Loucy (cell line): ENCODE measurements around the gene PCYT2.

Source experiments
- H2AFZ ChIP-seq: fragments of 200-600 bp; sonication (generic); 2 replicates; pipeline ENCODE4 v1.6.0; 2016; ENCODE audit warnings: antibody characterized with exemption, mild to moderate bottlenecking, low read length, moderate library complexity
- H3F3A ChIP-seq: fragments of 200-600 bp; 2 replicates; pipeline ENCODE4 v1.6.0; 2016; ENCODE audit warnings: antibody characterized with exemption, low read depth, mild to moderate bottlenecking
- H3K27me3 ChIP-seq: fragments of 200-600 bp; sonication (generic); 2 replicates; pipeline ENCODE4 v1.6.1; 2014; ENCODE audit warnings: low read length, mild to moderate bottlenecking; ENCODE audit not compliant: insufficient read depth, poor library complexity, severe bottlenecking
- H3K36me3 ChIP-seq: fragments of 200-600 bp; sonication (generic); 2 replicates; pipeline ENCODE4 v1.6.1; 2016; ENCODE audit warnings: low read length; ENCODE audit not compliant: insufficient read depth
- H3K4me1 ChIP-seq: fragments of 200-600 bp; sonication (generic); 2 replicates; pipeline ENCODE4 v1.5.1; 2014; ENCODE audit warnings: low read length, mild to moderate bottlenecking; ENCODE audit not compliant: insufficient read depth, poor library complexity, severe bottlenecking
- H3K4me2 ChIP-seq: fragments of 200-600 bp; sonication (generic); 2 replicates; pipeline ENCODE4 v1.6.0; 2014; ENCODE audit warnings: antibody characterized with exemption, low read length, low read depth, mild to moderate bottlenecking; ENCODE audit not compliant: poor library complexity, severe bottlenecking
- H3K4me3 ChIP-seq: fragments of 200-600 bp; sonication (generic); 2 replicates; pipeline ENCODE4 v1.5.1; 2014; ENCODE audit warnings: low read length, mild to moderate bottlenecking, mixed read lengths; ENCODE audit not compliant: poor library complexity, severe bottlenecking
- H3K79me2 ChIP-seq: fragments of 200-600 bp; sonication (generic); 2 replicates; pipeline ENCODE4 v1.6.1; 2014; ENCODE audit warnings: low read length; ENCODE audit not compliant: insufficient read depth
- H3K9ac ChIP-seq: fragments of 200-600 bp; sonication (generic); 2 replicates; pipeline ENCODE4 v1.6.0; 2014; ENCODE audit warnings: mild to moderate bottlenecking, low read depth, low read length, moderate library complexity; ENCODE audit not compliant: poor library complexity, severe bottlenecking
- H3K9me2 ChIP-seq: fragments of 200-600 bp; sonication (generic); replicated peaks from 2 replicates; pipeline ENCODE4 v1.6.1; 2016; ENCODE audit warnings: low read depth, low read length, mixed read lengths
- H3K9me3 ChIP-seq: fragments of 200-600 bp; sonication (generic); 2 replicates; pipeline ENCODE4 v1.6.1; 2014; ENCODE audit warnings: mild to moderate bottlenecking, antibody characterized with exemption, low read length, low read depth; ENCODE audit not compliant: insufficient read depth
- H4K20me1 ChIP-seq: fragments of 200-600 bp; sonication (generic); 2 replicates; pipeline ENCODE4 v1.6.0; 2014; ENCODE audit warnings: antibody characterized with exemption, low read length, mild to moderate bottlenecking; ENCODE audit not compliant: insufficient read depth, poor library complexity, severe bottlenecking
- EZH2phosphoT487 ChIP-seq: fragments of 200-600 bp; IDR thresholded peaks from 2 replicates; pipeline ENCODE4 v1.6.1; 2018; ENCODE audit warnings: antibody characterized with exemption, mild to moderate bottlenecking, moderate library complexity, borderline replicate concordance
- TF ChIP-seq, protein P1 (sequence below): fragments of 200-600 bp; sonication (generic); conservative IDR thresholded peaks from 2 replicates; pipeline ENCODE4 v1.5.1; 2014; ENCODE audit warnings: mild to moderate bottlenecking, antibody characterized with exemption, low read length

PCYT2 gene

DNA sequence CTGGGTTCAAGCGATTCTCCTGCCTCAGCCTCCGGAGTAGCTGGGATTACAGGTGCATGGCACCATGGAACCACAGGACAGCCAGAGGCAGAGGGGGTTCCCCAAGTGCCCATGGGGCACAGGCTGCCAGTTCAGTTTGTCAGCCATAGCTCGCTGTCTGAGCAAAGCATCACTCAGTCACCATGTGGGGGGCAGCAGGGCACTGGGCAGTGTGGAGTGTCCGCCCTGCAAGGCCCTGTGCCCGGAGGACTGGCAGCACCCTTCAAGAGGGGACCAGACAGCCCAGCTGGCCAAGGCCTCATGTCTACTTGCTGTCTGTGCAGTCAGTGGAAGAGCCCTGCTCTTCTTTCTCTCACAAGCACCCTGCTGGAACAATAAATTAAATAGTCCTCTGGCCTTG, 26.2 kb downstream of the PCYT2 start:
- TF ChIP-seq, protein P1, sequence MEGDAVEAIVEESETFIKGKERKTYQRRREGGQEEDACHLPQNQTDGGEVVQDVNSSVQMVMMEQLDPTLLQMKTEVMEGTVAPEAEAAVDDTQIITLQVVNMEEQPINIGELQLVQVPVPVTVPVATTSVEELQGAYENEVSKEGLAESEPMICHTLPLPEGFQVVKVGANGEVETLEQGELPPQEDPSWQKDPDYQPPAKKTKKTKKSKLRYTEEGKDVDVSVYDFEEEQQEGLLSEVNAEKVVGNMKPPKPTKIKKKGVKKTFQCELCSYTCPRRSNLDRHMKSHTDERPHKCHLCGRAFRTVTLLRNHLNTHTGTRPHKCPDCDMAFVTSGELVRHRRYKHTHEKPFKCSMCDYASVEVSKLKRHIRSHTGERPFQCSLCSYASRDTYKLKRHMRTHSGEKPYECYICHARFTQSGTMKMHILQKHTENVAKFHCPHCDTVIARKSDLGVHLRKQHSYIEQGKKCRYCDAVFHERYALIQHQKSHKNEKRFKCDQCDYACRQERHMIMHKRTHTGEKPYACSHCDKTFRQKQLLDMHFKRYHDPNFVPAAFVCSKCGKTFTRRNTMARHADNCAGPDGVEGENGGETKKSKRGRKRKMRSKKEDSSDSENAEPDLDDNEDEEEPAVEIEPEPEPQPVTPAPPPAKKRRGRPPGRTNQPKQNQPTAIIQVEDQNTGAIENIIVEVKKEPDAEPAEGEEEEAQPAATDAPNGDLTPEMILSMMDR: no peak
- no peak for TF ChIP-seq EZH2phosphoT487
- Histone ChIP-seq H3K9ac (no peak overlapping the region), H3K79me2 (peaks cover 65% of the 10 kb centered on the region), H4K20me1 (peaks cover 48% of the 10 kb centered on the region), H3K4me1 (peaks cover 16% of the 10 kb centered on the region), H2AFZ (no peak overlapping the region), H3K36me3 (peaks cover 65% of the 10 kb centered on the region), H3K9me3 (no peaks in the 10 kb centered on the region), H3K27me3 (no peaks in the 10 kb centered on the region), H3K9me2 (no peaks in the 10 kb centered on the region), H3F3A (no peaks in the 10 kb centered on the region), H3K4me3 (no peak overlapping the region), H3K4me2 (no peak overlapping the region)

DNA sequence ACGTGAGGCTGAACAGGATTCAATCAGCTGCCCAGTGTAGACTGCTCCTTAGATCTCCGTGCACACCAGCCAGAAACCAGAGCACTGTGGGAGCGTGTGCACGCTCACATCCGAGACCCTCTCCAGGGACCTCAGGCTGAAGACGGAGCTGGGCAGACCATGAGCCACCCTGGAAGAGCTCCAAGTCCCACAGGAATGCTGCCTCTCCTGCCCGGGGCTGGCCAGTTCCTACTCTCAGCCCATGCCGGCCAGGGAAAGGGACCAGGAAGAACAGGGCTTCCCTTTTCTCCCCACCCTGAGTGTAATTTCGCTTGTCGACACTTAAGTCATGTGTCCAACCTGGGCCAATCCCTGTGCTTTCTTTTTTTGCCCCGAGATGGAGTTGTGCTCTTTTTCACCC, 26.7 kb downstream of the PCYT2 start:
- Histone ChIP-seq H3K9me2 (no peaks in the 10 kb centered on the region), H3K9ac (no peak overlapping the region), H3K9me3 (no peaks in the 10 kb centered on the region), H4K20me1 (peaks cover 43% of the 10 kb centered on the region), H2AFZ (no peak overlapping the region), H3K4me2 (no peak overlapping the region), H3K36me3 (peaks cover 65% of the 10 kb centered on the region), H3K4me3 (no peak overlapping the region), H3K27me3 (no peaks in the 10 kb centered on the region), H3F3A (no peaks in the 10 kb centered on the region), H3K79me2 (peaks cover 65% of the 10 kb centered on the region), H3K4me1 (peaks cover 11% of the 10 kb centered on the region)
- TF ChIP-seq, protein P1: no peak
- TF ChIP-seq EZH2phosphoT487: no peak

DNA sequence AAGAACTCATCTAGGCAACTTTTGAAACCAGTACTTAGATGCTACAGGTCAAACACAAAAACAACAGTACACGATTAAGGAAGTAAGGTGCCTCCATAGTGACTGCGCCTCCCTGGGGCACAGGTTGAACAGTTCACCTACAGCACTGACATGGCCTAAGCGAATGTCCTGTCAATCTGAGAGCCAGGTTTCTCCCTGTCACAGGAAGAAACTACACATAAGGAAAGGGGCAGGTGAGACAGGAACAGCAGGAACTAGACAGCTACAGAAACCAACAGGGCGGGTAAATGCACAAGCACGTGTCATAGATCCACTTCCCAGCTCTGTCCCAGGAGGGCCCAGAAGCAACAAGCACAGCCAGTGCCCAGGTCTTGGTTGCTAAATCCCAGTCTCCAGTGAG, 32.1 kb downstream of the PCYT2 start:
- Histone ChIP-seq H3K9me2 (no peaks in the 10 kb centered on the region), H2AFZ (no peak overlapping the region), H3K27me3 (no peaks in the 10 kb centered on the region), H3K4me2 (no peak overlapping the region), H3K79me2 (peaks cover 16% of the 10 kb centered on the region; the same call in 1 of the 2 replicates), H4K20me1 (no peaks in the 10 kb centered on the region), H3F3A (peaks cover 2% of the 10 kb centered on the region; the same call in 1 of the 2 replicates), H3K4me3 (no peak overlapping the region), H3K36me3 (peaks cover 29% of the 10 kb centered on the region; the same call in 1 of the 2 replicates), H3K9ac (peak overlapping the region; percentile 27), H3K9me3 (no peaks in the 10 kb centered on the region), H3K4me1 (no peaks in the 10 kb centered on the region)
- no peak for TF ChIP-seq EZH2phosphoT487
- TF ChIP-seq, protein P1: no peak
